Transverse colon (tissue), 4 donors: ENCODE measurements around the gene CMKLR1. TPM values are rescaled to one million over a fixed set of nuclear protein-coding genes. Genes with fewer than 3 reads are reported as not detected.

Experiments
- DNase-seq: peaks from one replicate; pipeline ENCODE4 v3.0.0-alpha.2; 2019
- H3K27ac ChIP-seq, 4 donors: fragments of 200-600 bp; sonication (generic); 2 replicates each; pipeline ENCODE4 v1.5.1; 2016 to 2018; ENCODE audit warnings: inconsistent platforms in 4 of 4
- H3K27me3 ChIP-seq: fragments of 200-600 bp; sonication (generic); 2 replicates; pipeline ENCODE4 v1.5.1; 2017; ENCODE audit warnings: inconsistent platforms
- H3K36me3 ChIP-seq, 4 donors: fragments of 200-600 bp; sonication (generic); 2 replicates each; pipeline ENCODE4 v1.5.1; 2017 to 2019; ENCODE audit warnings: inconsistent platforms in 4 of 4
- H3K4me1 ChIP-seq, 4 donors: fragments of 200-600 bp; sonication (generic); 2 replicates each; pipeline ENCODE4 v1.5.1; 2017 to 2020; ENCODE audit warnings: inconsistent platforms in 4 of 4
- H3K4me3 ChIP-seq, 4 donors: fragments of 200-600 bp; sonication (generic); 1 replicate in 1 of 4; 2 replicates in 3 of 4; pipeline versions ENCODE4 v1.5.1 to v1.6.1; 2017 to 2019; ENCODE audit warnings: inconsistent platforms in 4 of 4
- H3K9me3 ChIP-seq, 2 donors: fragments of 200-600 bp; sonication (generic); 2 replicates each; pipeline ENCODE4 v1.5.1; 2017 to 2019; ENCODE audit warnings: inconsistent platforms in 2 of 2
- CTCF ChIP-seq, 5 experiments: fragments of 200-600 bp in 3 of 5; fragments of 450-650 bp in 2 of 5; sonication (generic) in 3 of 5; IDR thresholded peaks; 1 replicate in 2 of 5; 2 replicates in 3 of 5; pipeline ENCODE4 v1.5.1; 2016 to 2017; ENCODE audit warnings: antibody characterized with exemption in 5 of 5, inconsistent platforms in 3 of 5, mild to moderate bottlenecking in 2 of 5, moderate library complexity in 1 of 5
- EP300 ChIP-seq: sonication (generic); formaldehyde crosslinking; IDR thresholded peaks from one replicate; pipeline ENCODE4 v1.6.1; 2017; ENCODE audit warnings: antibody characterized with exemption, low read depth
- POLR2A ChIP-seq: fragments of 450-650 bp; IDR thresholded peaks from one replicate; pipeline ENCODE4 v1.6.1; 2016; ENCODE audit warnings: antibody characterized with exemption, mild to moderate bottlenecking, moderate library complexity
- POLR2AphosphoS5 ChIP-seq, 3 donors: sonication (generic); formaldehyde crosslinking; IDR thresholded peaks; one replicate each; pipeline ENCODE4 v1.6.1; 2016; ENCODE audit warnings: antibody characterized with exemption in 3 of 3
- WGBS, 2 donors: methylation state at CpG; one replicate each; pipeline ENCODE4 v1.1.5; 2018; ENCODE audit warnings: low coverage in 1 of 2; 5-methylcytosine and 5-hydroxymethylcytosine counted together
- in situ Hi-C, 4 donors: fragments of 200-750 bp; cut with MboI; loops; one replicate each; pipeline versions ENCODE4 v1.15.0 to v1.15.1; 2017; ENCODE audit warnings: low sequenced_read_pairs in 3 of 4, low pct_ligation_motif_present in 1 of 4, low pct_unique_long_range_greater_than_20kb in 1 of 4
- intact Hi-C: fragments of 100-400 bp; cut with DNase I; formaldehyde crosslinking; loops from one replicate; pipeline ENCODE4 v1.15.1; 2023; ENCODE audit warnings: low total_unique reads
- total RNA-seq, 4 donors: library from RNA; depleted of rRNA; stranded (reverse); fragments of >200 nt; gene quantifications; one replicate each; pipeline ENCODE4 v1.1.0, GENCODE V29; 2016

The CMKLR1 gene
- total RNA-seq, 4 donors from 2014 or later = 4.2 to 13.5 (median 4.5) TPM

- no peaks in the 10 kb centered on the region for H3K9me3 ChIP-seq
- in situ Hi-C loops (no loop called here), intact Hi-C loops (no loop called here)
- H3K4me1 ChIP-seq = no peaks in the 10 kb centered on the region
- no peak overlapping the region for H3K4me3 ChIP-seq
- H3K36me3 ChIP-seq = no peaks in the 10 kb centered on the region
- no peak for DNase-seq
- no peak overlapping the region for H3K27ac ChIP-seq
- H3K27me3 ChIP-seq = peaks cover 13% of the 10 kb centered on the region
- WGBS, 2 donors = 39 to 56% methylated on average over 5 of the region's 5 CpGs
- no peak for TF ChIP-seq EP300
- no peak for TF ChIP-seq POLR2AphosphoS5 (IDR thresholded peaks at IDR 0.05)
- TF ChIP-seq POLR2A = no peak
Measured at GRCh38 chr12:108254030-108254429, 85.1 kb downstream of the CMKLR1 start.

- H3K4me3 ChIP-seq = no peak overlapping the region
- in situ Hi-C loops = no loop called here
- no peak overlapping the region for H3K27ac ChIP-seq
- no peak for DNase-seq
- WGBS, 2 donors = 10 to 13% methylated on average over 3 to 4 of the region's 4 CpGs
- no peaks in the 10 kb centered on the region for H3K36me3 ChIP-seq
- no peaks in the 10 kb centered on the region for H3K4me1 ChIP-seq
- H3K9me3 ChIP-seq = no peaks in the 10 kb centered on the region
- intact Hi-C loops = no loop called here
- peaks cover 13% of the 10 kb centered on the region for H3K27me3 ChIP-seq
- TF ChIP-seq POLR2AphosphoS5 (IDR thresholded peaks at IDR 0.05) (no peak), EP300 (no peak), POLR2A (no peak), CTCF (IDR thresholded peaks at IDR 0.05) (no peak)
Measured at GRCh38 chr12:108253540-108253939, 85.6 kb downstream of the CMKLR1 start.

- TF ChIP-seq POLR2A = no peak
- intact Hi-C loops (no loop called here), in situ Hi-C loops (no loop called here)
- 82% methylated on average over 7 of the region's 7 CpGs; no CpG with 5 or more reads in 1 of the 2 donors for WGBS, 2 donors
- Histone ChIP-seq H3K4me1 (no peaks in the 10 kb centered on the region), H3K36me3 (no peaks in the 10 kb centered on the region), H3K27me3 (peaks cover 13% of the 10 kb centered on the region), H3K9me3 (no peaks in the 10 kb centered on the region), H3K4me3 (no peak overlapping the region), H3K27ac (no peak overlapping the region)
- no peak for DNase-seq
Measured at GRCh38 chr12:108252523-108252922, 86.6 kb downstream of the CMKLR1 start.

- DNase-seq = no peak
- intact Hi-C loops = no loop called here
- WGBS, 2 donors = 81% methylated on average over 13 of the region's 13 CpGs; no CpG with 5 or more reads in 1 of the 2 donors
- in situ Hi-C loops = no loop called here
- no peak overlapping the region for H3K27ac ChIP-seq
- H3K4me1 ChIP-seq = no peaks in the 10 kb centered on the region
- no peak overlapping the region for H3K4me3 ChIP-seq
- H3K27me3 ChIP-seq = peaks cover 2% of the 10 kb centered on the region
- no peaks in the 10 kb centered on the region for H3K9me3 ChIP-seq
- TF ChIP-seq EP300 (no peak), CTCF (IDR thresholded peaks at IDR 0.05) (no peak), POLR2A (no peak)
- H3K36me3 ChIP-seq = no peaks in the 10 kb centered on the region
Measured at GRCh38 chr12:108248011-108248410, 91.1 kb downstream of the CMKLR1 start.

- Histone ChIP-seq H3K36me3 (no peaks in the 10 kb centered on the region), H3K4me3 (no peak overlapping the region), H3K9me3 (no peaks in the 10 kb centered on the region), H3K4me1 (no peaks in the 10 kb centered on the region), H3K27me3 (no peaks in the 10 kb centered on the region), H3K27ac (no peak overlapping the region)
- 68 to 80% methylated on average over 2 of the region's 2 CpGs for WGBS, 2 donors
- intact Hi-C loops = no loop called here
- no peak for TF ChIP-seq POLR2AphosphoS5 (IDR thresholded peaks at IDR 0.05)
- TF ChIP-seq EP300 = no peak
- no peak for TF ChIP-seq CTCF (IDR thresholded peaks at IDR 0.05)
- TF ChIP-seq POLR2A = no peak
- in situ Hi-C loops = no loop called here
- DNase-seq = no peak
Measured at GRCh38 chr12:108247130-108247529, 92.0 kb downstream of the CMKLR1 start.
